ENCODE results near the gene SPATA9. TPM values are rescaled to one million over a fixed set of nuclear protein-coding genes. Genes with fewer than 3 reads are reported as not detected.
"Not testable (repeated sequence)": the region's sequence is repeated elsewhere in the genome, so short reads cannot be mapped to it uniquely, and the experiment has no call there.

Gene SPATA9
- total RNA-seq, 2 experiments from 2014 or later = not detected

- Histone ChIP-seq H3K27ac (ENCODE audit: low read depth, low read length, poor library complexity, severe bottlenecking) (no peak overlapping the region), H3K36me3 (ENCODE audit: insufficient read depth, low read length) (no peaks in the 10 kb centered on the region; the same call in 1 of the 2 replicates), H3K4me3 (ENCODE audit: low read depth, low read length, poor library complexity, severe bottlenecking) (no peak overlapping the region), H3K4me1 (ENCODE audit: insufficient read depth, low read length, poor library complexity, severe bottlenecking) (peaks cover 11% of the 10 kb centered on the region), H2AFZ (ENCODE audit: low read length) (no peak overlapping the region), H3K9me3 (ENCODE audit: low read length) (no peaks in the 10 kb centered on the region), H3K4me2 (ENCODE audit: low read length) (no peak overlapping the region), H3K9me2 (ENCODE audit: insufficient read depth, low read length) (no peaks in the 10 kb centered on the region), H4K20me1 (ENCODE audit: insufficient read depth, low read length) (no peaks in the 10 kb centered on the region), H3K79me2 (ENCODE audit: insufficient read depth, low read depth, low read length) (no peaks in the 10 kb centered on the region)
- POLR2A ChIA-PET = interaction anchor here (0.8 to 1.4 kb wide), 3 partner anchors 9 to 162 kb away, joined by 3 to 4 read pairs (median 3); no protein-coding TSS in a partner anchor
- TF ChIP-seq EZH2phosphoT487 (IDR thresholded peaks at IDR 0.05; ENCODE audit: borderline replicate concordance, low read depth, low read length) = no peak
- TF ChIP-seq, protein P1, sequence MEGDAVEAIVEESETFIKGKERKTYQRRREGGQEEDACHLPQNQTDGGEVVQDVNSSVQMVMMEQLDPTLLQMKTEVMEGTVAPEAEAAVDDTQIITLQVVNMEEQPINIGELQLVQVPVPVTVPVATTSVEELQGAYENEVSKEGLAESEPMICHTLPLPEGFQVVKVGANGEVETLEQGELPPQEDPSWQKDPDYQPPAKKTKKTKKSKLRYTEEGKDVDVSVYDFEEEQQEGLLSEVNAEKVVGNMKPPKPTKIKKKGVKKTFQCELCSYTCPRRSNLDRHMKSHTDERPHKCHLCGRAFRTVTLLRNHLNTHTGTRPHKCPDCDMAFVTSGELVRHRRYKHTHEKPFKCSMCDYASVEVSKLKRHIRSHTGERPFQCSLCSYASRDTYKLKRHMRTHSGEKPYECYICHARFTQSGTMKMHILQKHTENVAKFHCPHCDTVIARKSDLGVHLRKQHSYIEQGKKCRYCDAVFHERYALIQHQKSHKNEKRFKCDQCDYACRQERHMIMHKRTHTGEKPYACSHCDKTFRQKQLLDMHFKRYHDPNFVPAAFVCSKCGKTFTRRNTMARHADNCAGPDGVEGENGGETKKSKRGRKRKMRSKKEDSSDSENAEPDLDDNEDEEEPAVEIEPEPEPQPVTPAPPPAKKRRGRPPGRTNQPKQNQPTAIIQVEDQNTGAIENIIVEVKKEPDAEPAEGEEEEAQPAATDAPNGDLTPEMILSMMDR (conservative IDR thresholded peaks at IDR 0.05; ENCODE audit: low read length) = no peak
- DNase-seq (ENCODE audit: low spot score) = no peak
- intact Hi-C loops (cut with micrococcal nuclease; ENCODE audit: unreplicated experiment) = no loop called here
- CTCF ChIA-PET (ENCODE audit: unreplicated experiment) = no interaction called here
- no TSS peak for BruUV-seq (replicated peaks)
Observed at GRCh38 chr5:95634081-95634480, 48.7 kb downstream of the SPATA9 start.

GRCh38 chr5:95633671-95634070 lies 49.1 kb downstream of the SPATA9 start:
- H3K27ac ChIP-seq (ENCODE audit: low read depth, low read length, poor library complexity, severe bottlenecking) = no peak overlapping the region
- H2AFZ ChIP-seq (ENCODE audit: low read length) = no peak overlapping the region
- DNase-seq (ENCODE audit: low spot score) = no peak
- no peaks in the 10 kb centered on the region; the same call in 1 of the 2 replicates for H3K36me3 ChIP-seq (ENCODE audit: insufficient read depth, low read length)
- BruUV-seq (replicated peaks) = no TSS peak
- peaks cover 11% of the 10 kb centered on the region for H3K4me1 ChIP-seq (ENCODE audit: insufficient read depth, low read length, poor library complexity, severe bottlenecking)
- H4K20me1 ChIP-seq (ENCODE audit: insufficient read depth, low read length) = no peaks in the 10 kb centered on the region
- no peaks in the 10 kb centered on the region for H3K9me2 ChIP-seq (ENCODE audit: insufficient read depth, low read length)
- H3K79me2 ChIP-seq (ENCODE audit: insufficient read depth, low read depth, low read length) = no peaks in the 10 kb centered on the region
- H3K4me2 ChIP-seq (ENCODE audit: low read length) = no peak overlapping the region
- no peaks in the 10 kb centered on the region for H3K9me3 ChIP-seq (ENCODE audit: low read length)
- intact Hi-C loops (cut with micrococcal nuclease; ENCODE audit: unreplicated experiment) = no loop called here
- H3K4me3 ChIP-seq (ENCODE audit: low read depth, low read length, poor library complexity, severe bottlenecking) = no peak overlapping the region
- POLR2A ChIA-PET = interaction anchor here (0.9 to 1.4 kb wide), 2 partner anchors 9 to 11 kb away, joined by 3 read pairs; no protein-coding TSS in a partner anchor
- TF ChIP-seq, protein P1 (conservative IDR thresholded peaks at IDR 0.05; ENCODE audit: low read length) = no peak
- TF ChIP-seq EZH2phosphoT487 (IDR thresholded peaks at IDR 0.05; ENCODE audit: borderline replicate concordance, low read depth, low read length) = no peak
- CTCF ChIA-PET (ENCODE audit: unreplicated experiment) = no interaction called here

DNA sequence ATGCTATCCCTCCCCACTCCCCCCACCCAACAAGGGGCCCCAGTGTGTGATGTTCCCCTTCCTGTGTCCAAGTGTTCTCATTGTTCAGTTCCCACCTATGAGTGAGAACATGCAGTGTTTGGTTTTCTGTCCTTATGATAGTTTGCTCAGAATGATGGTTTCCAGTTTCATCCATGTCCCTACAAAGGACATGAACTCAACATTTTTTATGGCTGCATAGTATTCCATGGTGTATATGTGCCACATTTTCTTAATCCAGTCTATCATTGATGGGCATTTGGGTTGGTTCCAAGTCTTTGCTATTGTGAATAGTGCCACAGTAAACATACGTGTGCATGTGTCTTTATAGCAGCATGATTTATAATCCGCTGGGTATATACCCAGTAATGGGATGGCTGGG lies 49.8 kb downstream of the SPATA9 start:
- H3K9me3 ChIP-seq (ENCODE audit: low read length); DNase-seq (ENCODE audit: low spot score); CTCF ChIA-PET (ENCODE audit: unreplicated experiment); H3K9me2 ChIP-seq (ENCODE audit: insufficient read depth, low read length); BruUV-seq (replicated peaks); H3K4me3 ChIP-seq (ENCODE audit: low read depth, low read length, poor library complexity, severe bottlenecking); H4K20me1 ChIP-seq (ENCODE audit: insufficient read depth, low read length); intact Hi-C loops (cut with micrococcal nuclease; ENCODE audit: unreplicated experiment); H3K79me2 ChIP-seq (ENCODE audit: insufficient read depth, low read depth, low read length); H3K4me2 ChIP-seq (ENCODE audit: low read length); H3K36me3 ChIP-seq (ENCODE audit: insufficient read depth, low read length); H2AFZ ChIP-seq (ENCODE audit: low read length); H3K27ac ChIP-seq (ENCODE audit: low read depth, low read length, poor library complexity, severe bottlenecking): not testable (repeated sequence)
- POLR2A ChIA-PET = interaction anchor here (2.2 kb wide), 1 partner anchor 14 kb away, joined by 8 read pairs; the partner anchor contains the start of gene RFESD
- peaks cover 11% of the 10 kb centered on the region for H3K4me1 ChIP-seq (ENCODE audit: insufficient read depth, low read length, poor library complexity, severe bottlenecking)
